ENCODE measurements around the gene CALCB. TPM values are rescaled to one million over a fixed set of nuclear protein-coding genes. Genes with fewer than 3 reads are reported as not detected.

CALCB gene
- total RNA-seq, 4 donors from 2014 or later = not detected

DNA sequence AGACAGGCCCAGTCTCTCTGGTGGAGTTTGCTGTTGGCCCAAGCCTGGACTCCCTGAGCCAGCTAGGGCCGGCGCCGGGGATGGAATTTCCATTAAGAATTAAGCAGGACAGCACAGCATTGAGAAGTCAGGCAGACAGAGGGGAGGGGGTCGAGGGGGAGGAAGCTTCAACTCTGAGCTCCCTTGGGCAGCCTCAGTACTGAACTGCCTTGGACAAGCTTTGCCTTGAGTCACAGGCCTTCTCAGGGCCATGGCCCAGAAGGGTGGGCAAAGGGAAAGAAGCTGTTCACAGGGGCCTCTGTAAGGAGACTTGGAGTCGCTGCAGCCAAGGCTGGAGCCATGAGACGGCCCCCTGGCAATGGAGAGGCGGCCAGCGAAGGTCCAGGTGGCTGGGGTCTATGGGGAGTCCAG is 38.7 kb downstream of the CALCB start:
- no peak for DNase-seq (ENCODE audit: low spot score in 2 of 2)
- no peak for TF ChIP-seq POLR2A (IDR thresholded peaks at IDR 0.05)
- TF ChIP-seq, protein P1, sequence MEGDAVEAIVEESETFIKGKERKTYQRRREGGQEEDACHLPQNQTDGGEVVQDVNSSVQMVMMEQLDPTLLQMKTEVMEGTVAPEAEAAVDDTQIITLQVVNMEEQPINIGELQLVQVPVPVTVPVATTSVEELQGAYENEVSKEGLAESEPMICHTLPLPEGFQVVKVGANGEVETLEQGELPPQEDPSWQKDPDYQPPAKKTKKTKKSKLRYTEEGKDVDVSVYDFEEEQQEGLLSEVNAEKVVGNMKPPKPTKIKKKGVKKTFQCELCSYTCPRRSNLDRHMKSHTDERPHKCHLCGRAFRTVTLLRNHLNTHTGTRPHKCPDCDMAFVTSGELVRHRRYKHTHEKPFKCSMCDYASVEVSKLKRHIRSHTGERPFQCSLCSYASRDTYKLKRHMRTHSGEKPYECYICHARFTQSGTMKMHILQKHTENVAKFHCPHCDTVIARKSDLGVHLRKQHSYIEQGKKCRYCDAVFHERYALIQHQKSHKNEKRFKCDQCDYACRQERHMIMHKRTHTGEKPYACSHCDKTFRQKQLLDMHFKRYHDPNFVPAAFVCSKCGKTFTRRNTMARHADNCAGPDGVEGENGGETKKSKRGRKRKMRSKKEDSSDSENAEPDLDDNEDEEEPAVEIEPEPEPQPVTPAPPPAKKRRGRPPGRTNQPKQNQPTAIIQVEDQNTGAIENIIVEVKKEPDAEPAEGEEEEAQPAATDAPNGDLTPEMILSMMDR (IDR thresholded peaks at IDR 0.05) = no peak
- H3K4me3 ChIP-seq (ENCODE audit: low read depth, poor library complexity, severe bottlenecking) = no peak overlapping the region
- 83 to 87% methylated on average over 8 of the region's 8 CpGs for WGBS, 2 donors
- intact Hi-C loops (cut with DNase I; ENCODE audit: low total_unique reads) = no loop called here

DNA sequence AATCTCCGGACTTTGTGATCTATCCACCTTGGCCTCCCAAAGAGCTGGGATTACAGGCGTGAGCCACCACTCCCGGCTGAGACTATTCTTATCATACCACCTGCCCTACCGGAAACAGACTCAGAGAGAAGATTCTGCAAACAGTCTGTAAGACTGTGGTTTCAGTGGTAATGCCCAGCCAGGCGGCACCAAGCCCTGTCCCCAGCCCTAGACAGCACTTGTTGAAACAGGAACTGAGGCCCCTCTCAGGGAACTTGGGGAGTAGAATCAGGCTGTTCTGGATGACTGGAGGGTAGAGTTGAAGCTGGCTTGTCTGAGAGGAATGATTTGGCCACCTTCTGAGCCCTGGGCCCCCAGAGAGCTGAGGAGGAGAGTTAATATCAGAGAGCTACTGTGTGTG is 40.0 kb downstream of the CALCB start:
- intact Hi-C loops (cut with DNase I; ENCODE audit: low total_unique reads) = no loop called here
- WGBS, 2 donors = 82 to 83% methylated on average over 5 of the region's 5 CpGs
- no peak for TF ChIP-seq POLR2A (IDR thresholded peaks at IDR 0.05)
- TF ChIP-seq, protein P1 (IDR thresholded peaks at IDR 0.05) = no peak
- no peak for DNase-seq (ENCODE audit: low spot score in 2 of 2)
- H3K4me3 ChIP-seq (ENCODE audit: low read depth, poor library complexity, severe bottlenecking) = no peak overlapping the region

DNA sequence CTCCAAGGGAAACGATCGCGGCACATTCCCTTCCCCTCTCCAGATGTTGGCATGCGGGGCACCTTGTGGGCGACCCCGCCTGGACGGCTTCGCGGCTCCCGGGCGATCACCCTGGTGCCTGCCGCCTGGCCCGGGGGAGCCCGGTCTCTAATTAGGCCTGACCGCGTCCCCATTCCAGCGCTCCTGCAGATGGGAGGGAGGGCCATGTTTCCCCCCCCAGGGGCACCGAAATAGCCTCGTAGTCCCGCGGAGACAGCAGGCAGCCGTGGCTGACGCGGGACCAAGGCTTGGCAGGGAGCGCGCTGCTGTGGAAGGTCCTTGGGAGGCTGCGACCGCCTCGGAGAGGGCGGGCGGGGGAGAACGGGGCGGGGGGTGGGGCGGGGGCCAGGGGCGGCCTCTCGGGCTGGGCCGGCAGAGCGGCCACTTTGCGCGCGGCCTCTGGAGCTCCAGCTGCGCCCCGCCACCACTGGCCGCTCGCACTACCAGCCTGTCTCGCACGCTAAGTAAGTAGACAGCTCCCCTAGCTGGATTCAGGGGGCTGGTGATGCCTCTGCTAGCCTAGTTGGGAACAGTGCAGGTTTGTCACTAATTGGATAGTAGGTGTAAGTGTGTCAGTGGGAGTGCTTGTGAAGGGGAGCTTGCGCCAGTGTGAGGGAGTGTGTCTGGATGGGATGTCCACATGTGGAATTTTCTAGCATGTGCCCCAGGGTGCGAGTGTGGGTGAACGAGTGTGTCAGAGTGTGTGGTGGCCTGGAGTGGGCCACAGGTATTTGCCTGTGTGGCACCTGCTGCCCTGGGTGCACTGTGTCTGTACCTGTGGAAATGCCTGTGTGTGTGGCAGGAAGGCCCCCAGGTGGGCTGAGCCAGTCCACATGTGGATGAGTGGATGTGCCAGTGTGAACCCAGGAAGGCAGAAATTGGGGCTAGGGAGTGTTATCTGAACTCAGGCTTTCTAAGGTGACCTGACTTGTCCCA is 41.4 kb downstream of the CALCB start, which contains the start of gene INSC:
Gene INSC (plus strand): TSS at position 423 of the 975 bp plus-strand sequence. CDS start 34,252 bp downstream, outside the sequence.
- DNase-seq (ENCODE audit: low spot score in 2 of 2) = no peak
- 8 to 15% methylated on average over 17 to 41 of the region's 50 CpGs for WGBS, 2 donors
- intact Hi-C loops (cut with DNase I; ENCODE audit: low total_unique reads) = no loop called here
- no peak for TF ChIP-seq POLR2A (IDR thresholded peaks at IDR 0.05)
- no peak within 1 kb of the TSS for H3K4me3 ChIP-seq (ENCODE audit: low read depth, poor library complexity, severe bottlenecking)

DNA sequence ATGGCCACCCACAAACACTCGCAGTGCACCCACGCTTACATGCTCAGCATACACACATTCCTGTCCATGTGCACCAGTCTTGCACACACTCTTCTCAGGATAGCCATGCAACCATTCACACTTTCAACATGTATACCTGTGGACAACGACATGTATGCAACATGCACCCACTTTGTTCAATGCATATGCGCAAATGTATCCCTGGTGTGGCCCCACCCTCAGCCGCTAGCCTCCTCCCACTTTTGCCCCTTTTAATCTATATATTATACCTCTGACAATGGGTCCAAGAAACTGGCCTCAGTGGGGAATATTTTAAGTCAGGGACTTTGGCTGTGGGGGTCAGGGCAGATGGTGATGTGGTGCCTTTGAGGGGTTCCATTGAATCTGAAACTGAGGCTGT is 42.3 kb downstream of the CALCB start:
- DNase-seq (ENCODE audit: low spot score in 2 of 2) = no peak
- WGBS, 2 donors = 89 to 95% methylated on average over 5 of the region's 5 CpGs
- intact Hi-C loops (cut with DNase I; ENCODE audit: low total_unique reads) = no loop called here
- no peak overlapping the region for H3K4me3 ChIP-seq (ENCODE audit: low read depth, poor library complexity, severe bottlenecking)
- TF ChIP-seq POLR2A (IDR thresholded peaks at IDR 0.05) = no peak
- TF ChIP-seq, protein P1 (IDR thresholded peaks at IDR 0.05) = no peak

DNA sequence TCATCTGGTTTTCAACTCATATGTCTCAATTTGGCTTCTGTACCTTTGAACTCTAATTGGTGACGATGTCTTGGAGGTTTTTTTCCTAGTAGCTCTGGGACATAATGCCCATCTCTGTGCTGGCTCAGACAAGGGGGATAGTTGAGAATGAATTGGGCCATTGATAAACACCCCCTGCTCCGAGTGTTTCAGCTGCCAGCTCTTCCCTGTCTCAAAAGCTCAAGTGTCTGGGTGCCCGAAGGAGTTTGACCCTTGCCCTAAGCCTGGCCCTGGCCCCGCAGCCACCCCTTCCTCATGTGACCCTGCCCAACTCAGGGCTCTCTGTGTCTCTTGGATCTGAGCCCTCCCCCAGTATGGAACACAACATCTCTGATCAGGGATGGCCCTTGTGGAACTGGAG is 44.4 kb downstream of the CALCB start:
- TF ChIP-seq, protein P1 (IDR thresholded peaks at IDR 0.05) = no peak
- TF ChIP-seq POLR2A (IDR thresholded peaks at IDR 0.05) = no peak
- DNase-seq (ENCODE audit: low spot score in 2 of 2) = no peak
- WGBS, 2 donors = 78 to 80% methylated on average over 4 of the region's 4 CpGs
- no peak overlapping the region for H3K4me3 ChIP-seq (ENCODE audit: low read depth, poor library complexity, severe bottlenecking)
- intact Hi-C loops (cut with DNase I; ENCODE audit: low total_unique reads) = no loop called here

DNA sequence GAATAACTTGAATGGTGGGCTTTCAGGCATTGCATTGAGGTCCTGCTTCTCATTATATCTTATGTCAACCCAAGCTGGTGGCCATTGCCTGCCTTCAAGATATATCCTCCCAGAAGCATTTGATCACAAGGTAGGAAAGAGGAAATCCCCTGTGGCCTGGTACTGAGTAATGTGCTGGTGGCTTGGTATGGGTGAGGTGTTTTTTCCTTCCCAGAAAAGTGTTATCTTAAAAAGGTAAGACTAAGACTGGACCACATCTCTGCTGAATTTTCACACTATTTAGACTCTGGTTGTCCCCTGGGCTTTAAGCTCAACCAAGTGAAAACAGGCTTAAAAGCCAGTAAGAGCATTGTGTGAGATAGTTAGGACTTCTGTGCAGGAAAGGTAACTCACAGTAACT is 45.0 kb downstream of the CALCB start:
- no peak for DNase-seq (ENCODE audit: low spot score in 2 of 2)
- no peak overlapping the region for H3K4me3 ChIP-seq (ENCODE audit: low read depth, poor library complexity, severe bottlenecking)
- no peak for TF ChIP-seq POLR2A (IDR thresholded peaks at IDR 0.05)
- TF ChIP-seq, protein P1 (IDR thresholded peaks at IDR 0.05) = no peak
- intact Hi-C loops (cut with DNase I; ENCODE audit: low total_unique reads) = no loop called here

Measured in lower leg skin (tissue), 4 donors.